ENCODE measurements around the gene MINK1.
"Not testable (repeated sequence)": the region's sequence is repeated elsewhere in the genome, so short reads cannot be mapped to it uniquely, and the experiment has no call there.

Gene MINK1

DNA sequence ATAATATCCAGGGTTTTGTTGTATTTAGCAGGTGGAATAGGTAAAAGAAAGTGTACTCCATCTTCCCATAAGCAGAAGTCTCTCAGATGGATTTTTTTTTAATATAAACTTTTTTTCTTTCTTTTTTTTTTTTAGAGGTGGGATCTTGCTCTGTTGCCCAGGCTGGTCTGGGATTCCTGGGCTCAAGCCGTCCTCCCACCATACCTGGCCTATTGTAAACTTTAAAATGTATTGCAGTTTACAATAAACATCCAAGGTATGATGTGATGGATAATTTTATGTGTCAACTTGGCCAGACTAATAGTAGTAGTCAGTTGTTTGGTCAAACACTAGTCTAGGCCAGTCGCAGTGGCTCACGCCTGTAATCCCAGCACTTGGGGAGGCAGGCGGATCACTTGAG is 88.2 kb downstream of the MINK1 start:
- TF ChIP-seq, protein P1, sequence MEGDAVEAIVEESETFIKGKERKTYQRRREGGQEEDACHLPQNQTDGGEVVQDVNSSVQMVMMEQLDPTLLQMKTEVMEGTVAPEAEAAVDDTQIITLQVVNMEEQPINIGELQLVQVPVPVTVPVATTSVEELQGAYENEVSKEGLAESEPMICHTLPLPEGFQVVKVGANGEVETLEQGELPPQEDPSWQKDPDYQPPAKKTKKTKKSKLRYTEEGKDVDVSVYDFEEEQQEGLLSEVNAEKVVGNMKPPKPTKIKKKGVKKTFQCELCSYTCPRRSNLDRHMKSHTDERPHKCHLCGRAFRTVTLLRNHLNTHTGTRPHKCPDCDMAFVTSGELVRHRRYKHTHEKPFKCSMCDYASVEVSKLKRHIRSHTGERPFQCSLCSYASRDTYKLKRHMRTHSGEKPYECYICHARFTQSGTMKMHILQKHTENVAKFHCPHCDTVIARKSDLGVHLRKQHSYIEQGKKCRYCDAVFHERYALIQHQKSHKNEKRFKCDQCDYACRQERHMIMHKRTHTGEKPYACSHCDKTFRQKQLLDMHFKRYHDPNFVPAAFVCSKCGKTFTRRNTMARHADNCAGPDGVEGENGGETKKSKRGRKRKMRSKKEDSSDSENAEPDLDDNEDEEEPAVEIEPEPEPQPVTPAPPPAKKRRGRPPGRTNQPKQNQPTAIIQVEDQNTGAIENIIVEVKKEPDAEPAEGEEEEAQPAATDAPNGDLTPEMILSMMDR (IDR thresholded peaks at IDR 0.05): no peak
- no peak overlapping the region for H3K27ac ChIP-seq

DNA sequence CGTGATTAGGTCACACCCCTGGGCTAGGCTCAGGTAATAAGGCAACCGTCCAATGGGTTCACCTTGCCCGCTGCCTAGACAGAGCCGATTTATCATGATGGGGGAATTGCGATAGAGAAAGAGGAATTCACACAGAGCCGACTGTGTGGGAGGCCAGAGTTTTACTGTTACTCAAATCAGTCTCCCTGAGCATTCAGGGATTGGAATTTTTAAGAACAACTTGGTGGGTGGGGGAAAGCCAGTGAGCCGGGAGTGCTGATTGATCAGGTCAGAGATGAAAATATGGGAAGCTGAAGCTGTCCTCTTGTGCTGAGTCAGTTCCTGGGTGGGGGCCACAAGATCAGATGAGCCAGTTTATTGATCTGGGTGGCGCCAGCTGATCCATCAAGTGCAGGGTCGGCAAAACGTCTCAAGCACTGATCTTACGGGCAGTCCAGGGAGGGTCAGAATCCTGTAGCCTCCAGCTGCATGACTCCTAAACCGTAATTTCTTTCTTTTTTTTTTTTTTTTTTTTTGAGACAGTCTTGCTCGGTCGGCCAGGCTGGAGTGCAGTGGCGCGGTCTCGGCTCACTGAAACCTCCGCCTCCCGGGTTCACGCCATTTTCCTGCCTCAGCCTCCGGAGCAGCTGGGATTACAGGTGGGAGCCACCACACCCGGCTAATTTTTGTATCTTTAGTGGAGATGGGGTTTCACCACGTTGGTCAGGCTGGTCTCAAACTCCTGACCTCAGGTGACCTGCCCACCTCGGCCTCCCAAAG is 93.6 kb downstream of the MINK1 start:
- not testable (repeated sequence) for H3K27ac ChIP-seq

DNA sequence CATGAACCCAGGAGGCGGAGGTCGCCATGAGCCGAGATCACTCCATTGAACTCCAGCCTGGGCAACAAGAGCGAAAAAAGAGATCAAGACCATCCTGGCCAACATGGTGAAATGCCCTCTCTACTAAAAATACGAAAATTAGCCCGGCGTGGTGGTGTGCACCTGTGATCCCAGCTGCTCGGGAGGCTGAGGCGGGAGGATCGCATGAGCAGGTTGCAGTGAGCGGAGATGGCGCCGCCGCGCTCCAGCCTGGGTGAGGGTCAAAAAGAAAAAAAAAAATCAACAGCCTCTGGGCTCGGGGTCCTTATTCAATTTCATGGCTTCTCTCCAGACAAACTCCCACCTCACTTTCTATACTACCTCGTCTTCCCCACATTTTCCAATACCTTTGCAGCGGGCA is 95.7 kb downstream of the MINK1 start:
- no peak overlapping the region for H3K27ac ChIP-seq
- TF ChIP-seq, protein P1 (IDR thresholded peaks at IDR 0.05): no peak
- no peak for TF ChIP-seq ZFX (IDR thresholded peaks at IDR 0.05; ENCODE audit: borderline replicate concordance)

DNA sequence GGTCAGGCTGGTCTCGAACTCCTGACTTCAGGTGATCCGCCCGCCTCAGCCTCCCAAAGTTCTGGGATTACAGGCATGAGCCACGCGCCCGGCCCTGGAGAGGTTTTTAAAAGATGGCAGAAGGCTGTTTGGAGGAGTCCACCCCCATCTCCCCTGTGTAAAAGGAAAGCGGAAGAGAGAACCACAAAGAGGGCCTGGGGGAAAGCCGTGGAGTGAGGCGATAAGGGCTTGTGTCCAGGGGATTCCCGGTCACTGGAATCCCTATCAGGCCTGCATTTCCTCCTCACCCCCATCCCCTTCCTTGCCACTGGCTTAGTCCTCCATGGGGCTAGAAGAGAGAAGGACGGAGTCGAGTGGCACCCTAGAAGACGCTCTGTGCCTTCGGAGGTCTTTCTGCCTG is 98.8 kb downstream of the MINK1 start, which contains the start of gene GP1BA:
Gene GP1BA (plus strand): TSS at position 315 of the 400 bp plus-strand sequence. CDS start 328 bp downstream, outside the sequence.
- TF ChIP-seq, protein P1 (IDR thresholded peaks at IDR 0.05): no peak
- no peak for TF ChIP-seq ZFX (IDR thresholded peaks at IDR 0.05; ENCODE audit: borderline replicate concordance)
- no peak within 1 kb of the TSS for H3K27ac ChIP-seq

DNA sequence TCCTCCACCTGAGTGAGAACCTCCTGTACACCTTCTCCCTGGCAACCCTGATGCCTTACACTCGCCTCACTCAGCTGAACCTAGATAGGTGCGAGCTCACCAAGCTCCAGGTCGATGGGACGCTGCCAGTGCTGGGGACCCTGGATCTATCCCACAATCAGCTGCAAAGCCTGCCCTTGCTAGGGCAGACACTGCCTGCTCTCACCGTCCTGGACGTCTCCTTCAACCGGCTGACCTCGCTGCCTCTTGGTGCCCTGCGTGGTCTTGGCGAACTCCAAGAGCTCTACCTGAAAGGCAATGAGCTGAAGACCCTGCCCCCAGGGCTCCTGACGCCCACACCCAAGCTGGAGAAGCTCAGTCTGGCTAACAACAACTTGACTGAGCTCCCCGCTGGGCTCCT is 99.6 kb downstream of the MINK1 start:
- TF ChIP-seq, protein P1 (IDR thresholded peaks at IDR 0.05): no peak
- TF ChIP-seq ZFX (IDR thresholded peaks at IDR 0.05; ENCODE audit: borderline replicate concordance): no peak
- no peak overlapping the region for H3K27ac ChIP-seq

DNA sequence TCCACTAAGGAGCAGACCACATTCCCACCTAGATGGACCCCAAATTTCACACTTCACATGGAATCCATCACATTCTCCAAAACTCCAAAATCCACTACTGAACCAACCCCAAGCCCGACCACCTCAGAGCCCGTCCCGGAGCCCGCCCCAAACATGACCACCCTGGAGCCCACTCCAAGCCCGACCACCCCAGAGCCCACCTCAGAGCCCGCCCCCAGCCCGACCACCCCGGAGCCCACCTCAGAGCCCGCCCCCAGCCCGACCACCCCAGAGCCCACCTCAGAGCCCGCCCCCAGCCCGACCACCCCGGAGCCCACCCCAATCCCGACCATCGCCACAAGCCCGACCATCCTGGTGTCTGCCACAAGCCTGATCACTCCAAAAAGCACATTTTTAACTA is 100.5 kb downstream of the MINK1 start:
- H3K27ac ChIP-seq: no peak overlapping the region
- TF ChIP-seq, protein P1 (IDR thresholded peaks at IDR 0.05): no peak
- no peak for TF ChIP-seq ZFX (IDR thresholded peaks at IDR 0.05; ENCODE audit: borderline replicate concordance)

DNA sequence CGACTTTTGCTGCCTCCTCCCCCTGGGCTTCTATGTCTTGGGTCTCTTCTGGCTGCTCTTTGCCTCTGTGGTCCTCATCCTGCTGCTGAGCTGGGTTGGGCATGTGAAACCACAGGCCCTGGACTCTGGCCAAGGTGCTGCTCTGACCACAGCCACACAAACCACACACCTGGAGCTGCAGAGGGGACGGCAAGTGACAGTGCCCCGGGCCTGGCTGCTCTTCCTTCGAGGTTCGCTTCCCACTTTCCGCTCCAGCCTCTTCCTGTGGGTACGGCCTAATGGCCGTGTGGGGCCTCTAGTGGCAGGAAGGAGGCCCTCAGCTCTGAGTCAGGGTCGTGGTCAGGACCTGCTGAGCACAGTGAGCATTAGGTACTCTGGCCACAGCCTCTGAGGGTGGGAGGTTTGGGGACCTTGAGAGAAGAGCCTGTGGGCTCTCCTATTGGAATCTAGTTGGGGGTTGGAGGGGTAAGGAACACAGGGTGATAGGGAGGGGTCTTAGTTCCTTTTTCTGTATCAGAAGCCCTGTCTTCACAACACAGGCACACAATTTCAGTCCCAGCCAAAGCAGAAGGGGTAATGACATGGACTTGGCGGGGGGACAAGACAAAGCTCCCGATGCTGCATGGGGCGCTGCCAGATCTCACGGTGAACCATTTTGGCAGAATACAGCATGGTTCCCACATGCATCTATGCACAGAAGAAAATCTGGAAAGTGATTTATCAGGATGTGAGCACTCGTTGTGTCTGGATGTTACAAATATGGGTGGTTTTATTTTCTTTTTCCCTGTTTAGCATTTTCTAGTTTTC is 101.2 kb downstream of the MINK1 start:
- H3K27ac ChIP-seq: no peak overlapping the region
- TF ChIP-seq, protein P1 (IDR thresholded peaks at IDR 0.05): peak; percentile 17; the same call in 1 of the 2 replicates
- no peak for TF ChIP-seq ZFX (IDR thresholded peaks at IDR 0.05; ENCODE audit: borderline replicate concordance)

All from 22Rv1 (cell line).